ENCODE measurements around the gene NHSL2.

GRCh38 chrX:72021975-72022374, 111.3 kb downstream of the NHSL2 start:
- peak; percentile 70 for TF ChIP-seq CTCF (IDR thresholded peaks at IDR 0.05)
- TF ChIP-seq SIN3A (IDR thresholded peaks at IDR 0.05; ENCODE audit: borderline replicate concordance, insufficient read depth, low read depth, low read length) = no peak
- no peak for TF ChIP-seq POLR2AphosphoS5 (IDR thresholded peaks at IDR 0.05; ENCODE audit: low read depth, low read length)
- TF ChIP-seq TCF7L2 (IDR thresholded peaks at IDR 0.05; ENCODE audit: low read depth, low read length) = no peak

Measured in Panc1 (cell line).